OCI-LY7 (cell line): ENCODE measurements around the gene NEMF. TPM values are rescaled to one million over a fixed set of nuclear protein-coding genes. Genes with fewer than 3 reads are reported as not detected.
"Not testable (repeated sequence)": the region's sequence is repeated elsewhere in the genome, so short reads cannot be mapped to it uniquely, and the experiment has no call there.

Experiments used
- BruUV-seq: library from RNA; stranded (reverse); fragments of 400-500 nt; replicated peaks from 2 replicates; lab custom pipeline; 2021; lab: Mats Ljungman, UMichigan
- CTCF ChIA-PET: fragments of 300-600 bp; sonication (Branson Sonifier 250); formaldehyde crosslinking; loops from one replicate; lab custom pipeline; 2022; ENCODE audit warnings: antibody characterized with exemption; ENCODE audit not compliant: unreplicated experiment; lab: Charles Lee
- POLR2A ChIA-PET: fragments of 300-600 bp; sonication (Branson Sonifier 250); formaldehyde crosslinking; loops from one replicate; lab custom pipeline; 2022; ENCODE audit warnings: antibody characterized with exemption; lab: Charles Lee
- DNase-seq: peaks from one replicate; pipeline ENCODE4 v3.0.0-alpha.2; 2015; ENCODE audit warnings: low spot score
- H2AFZ ChIP-seq: fragments of 200-600 bp; sonication (generic), shearing (Covaris generic); 2 replicates; pipeline ENCODE4 v1.6.1; 2014; ENCODE audit warnings: mild to moderate bottlenecking, antibody characterized with exemption, low read length, moderate library complexity
- H3K27ac ChIP-seq: fragments of 200-600 bp; sonication (generic); 2 replicates; pipeline ENCODE4 v1.5.1; 2014; ENCODE audit warnings: mixed run types, low read depth, mild to moderate bottlenecking, moderate library complexity, low read length, inconsistent platforms; ENCODE audit not compliant: poor library complexity, severe bottlenecking
- H3K36me3 ChIP-seq: fragments of 200-600 bp; sonication (generic); 2 replicates; pipeline ENCODE4 v1.6.1; 2014; ENCODE audit warnings: mild to moderate bottlenecking, antibody characterized with exemption, low read length, moderate library complexity, mixed read lengths; ENCODE audit not compliant: insufficient read depth
- H3K4me1 ChIP-seq: fragments of 200-600 bp; sonication (generic); 2 replicates; pipeline ENCODE4 v1.5.1; 2014; ENCODE audit warnings: mild to moderate bottlenecking, low read length; ENCODE audit not compliant: insufficient read depth, poor library complexity, severe bottlenecking
- H3K4me2 ChIP-seq: fragments of 200-600 bp; sonication (generic); 2 replicates; pipeline ENCODE4 v1.6.1; 2014; ENCODE audit warnings: mild to moderate bottlenecking, low read length
- H3K4me3 ChIP-seq: fragments of 200-600 bp; sonication (generic); 2 replicates; pipeline ENCODE4 v1.5.1; 2014; ENCODE audit warnings: mild to moderate bottlenecking, low read depth, low read length; ENCODE audit not compliant: poor library complexity, severe bottlenecking
- H3K79me2 ChIP-seq: fragments of 200-600 bp; sonication (generic); 2 replicates; pipeline ENCODE4 v1.6.1; 2016; ENCODE audit warnings: low read depth, mild to moderate bottlenecking, low read length, moderate library complexity, mixed read lengths; ENCODE audit not compliant: insufficient read depth
- H3K9me2 ChIP-seq: fragments of 200-600 bp; sonication (generic); 2 replicates; pipeline ENCODE4 v1.6.1; 2016; ENCODE audit warnings: mild to moderate bottlenecking, low read length, mixed read lengths; ENCODE audit not compliant: insufficient read depth
- H3K9me3 ChIP-seq: fragments of 200-600 bp; sonication (generic); 2 replicates; pipeline ENCODE4 v1.6.1; 2014; ENCODE audit warnings: mild to moderate bottlenecking, mixed run types, low read length, mixed read lengths
- H4K20me1 ChIP-seq: fragments of 200-600 bp; sonication (generic); 2 replicates; pipeline ENCODE4 v1.6.1; 2014; ENCODE audit warnings: mild to moderate bottlenecking, antibody characterized with exemption, low read length, moderate library complexity, mixed read lengths; ENCODE audit not compliant: insufficient read depth
- CTCF ChIP-seq: fragments of 200-600 bp; sonication (generic); conservative IDR thresholded peaks from 2 replicates; pipeline ENCODE4 v1.5.1; 2014; ENCODE audit warnings: mild to moderate bottlenecking, antibody characterized with exemption, low read length, moderate library complexity, mixed read lengths
- EZH2phosphoT487 ChIP-seq: fragments of 200-600 bp; sonication (generic); IDR thresholded peaks from 2 replicates; pipeline ENCODE4 v1.6.1; 2018; ENCODE audit warnings: low read depth, borderline replicate concordance, mild to moderate bottlenecking, mixed run types, antibody characterized with exemption, low read length, moderate library complexity, mixed read lengths
- intact Hi-C: fragments of 100-400 bp; cut with micrococcal nuclease; formaldehyde crosslinking; loops from one replicate; pipeline ENCODE4 v1.10.0; 2022; ENCODE audit not compliant: unreplicated experiment
- total RNA-seq, 2 experiments: library from RNA; depleted of rRNA in 1 of 2; stranded (reverse); fragments of >200 nt in 1 of 2; shearing (Covaris generic) in 1 of 2; gene quantifications; 2 replicates each; pipeline ENCODE4 v1.2.3, GENCODE V29; 2014 to 2022

Gene NEMF
- total RNA-seq, 2 experiments from 2014 or later, result 63.2 to 79.4 TPM

- no peak overlapping the region for H2AFZ ChIP-seq
- H3K9me3 ChIP-seq, result no peaks in the 10 kb centered on the region
- CTCF ChIA-PET, result interaction anchor here (0.6 kb wide), 1 partner anchor 14 kb away, joined by 4 read pairs; no protein-coding TSS in a partner anchor
- H3K27ac ChIP-seq, result no peak overlapping the region
- no peak for DNase-seq
- POLR2A ChIA-PET, result interaction anchor here (0.6 to 1.9 kb wide), 6 partner anchors 14 to 634 kb away, joined by 3 to 7 read pairs (median 4); no protein-coding TSS in a partner anchor
- no peaks in the 10 kb centered on the region for H4K20me1 ChIP-seq
- TF ChIP-seq EZH2phosphoT487, result no peak
- TF ChIP-seq CTCF, result no peak
- H3K79me2 ChIP-seq, result no peaks in the 10 kb centered on the region
- no TSS peak for BruUV-seq
- H3K36me3 ChIP-seq, result no peaks in the 10 kb centered on the region
- no peak overlapping the region for H3K4me2 ChIP-seq
- H3K4me1 ChIP-seq, result peaks cover 25% of the 10 kb centered on the region
- intact Hi-C loops, result no loop called here
- no peak overlapping the region for H3K4me3 ChIP-seq
- no peaks in the 10 kb centered on the region for H3K9me2 ChIP-seq
Observed at GRCh38 chr14:49876563-49877127, 24.1 kb upstream of the NEMF start.

- Histone ChIP-seq H3K27ac (no peak overlapping the region), H3K4me3 (no peak overlapping the region), H3K4me1 (peaks cover 18% of the 10 kb centered on the region), H3K4me2 (no peak overlapping the region), H3K79me2 (no peaks in the 10 kb centered on the region), H2AFZ (no peak overlapping the region), H3K36me3 (no peaks in the 10 kb centered on the region), H3K9me3 (no peaks in the 10 kb centered on the region), H3K9me2 (no peaks in the 10 kb centered on the region), H4K20me1 (no peaks in the 10 kb centered on the region)
- TF ChIP-seq EZH2phosphoT487, result no peak
- ChIA-PET CTCF (no interaction called here), POLR2A (interaction anchor here (0.7 to 1.9 kb wide), 3 partner anchors 101 to 288 kb away, joined by 3 to 7 read pairs (median 4); no protein-coding TSS in a partner anchor)
- intact Hi-C loops, result no loop called here
- no TSS peak for BruUV-seq
- no peak for DNase-seq
Observed at GRCh38 chr14:49875640-49876198, 23.1 kb upstream of the NEMF start.

GRCh38 chr14:49873548-49873947 is 21.0 kb upstream of the NEMF start:
- H3K9me2 ChIP-seq, H3K4me3 ChIP-seq, H3K36me3 ChIP-seq, CTCF ChIA-PET, H3K9me3 ChIP-seq, BruUV-seq, intact Hi-C loops, H2AFZ ChIP-seq, H3K27ac ChIP-seq, H3K79me2 ChIP-seq, H4K20me1 ChIP-seq, DNase-seq, H3K4me2 ChIP-seq: not testable (repeated sequence)
- POLR2A ChIA-PET, result interaction anchor here (0.6 to 0.9 kb wide), 3 partner anchors 11 to 33 kb away, joined by 3 to 4 read pairs (median 3); no protein-coding TSS in a partner anchor
- peaks cover 18% of the 10 kb centered on the region for H3K4me1 ChIP-seq
